CD4-positive, alpha-beta T cell treated with Interleukin-15 for 4 hours (primary cell): ENCODE data around the gene SLA2.

ENCODE experiments used
- DNase-seq: peaks from one replicate; pipeline ENCODE4 v3.0.0-alpha.2; 2020; ENCODE audit warnings: low spot score

SLA2 gene

DNA sequence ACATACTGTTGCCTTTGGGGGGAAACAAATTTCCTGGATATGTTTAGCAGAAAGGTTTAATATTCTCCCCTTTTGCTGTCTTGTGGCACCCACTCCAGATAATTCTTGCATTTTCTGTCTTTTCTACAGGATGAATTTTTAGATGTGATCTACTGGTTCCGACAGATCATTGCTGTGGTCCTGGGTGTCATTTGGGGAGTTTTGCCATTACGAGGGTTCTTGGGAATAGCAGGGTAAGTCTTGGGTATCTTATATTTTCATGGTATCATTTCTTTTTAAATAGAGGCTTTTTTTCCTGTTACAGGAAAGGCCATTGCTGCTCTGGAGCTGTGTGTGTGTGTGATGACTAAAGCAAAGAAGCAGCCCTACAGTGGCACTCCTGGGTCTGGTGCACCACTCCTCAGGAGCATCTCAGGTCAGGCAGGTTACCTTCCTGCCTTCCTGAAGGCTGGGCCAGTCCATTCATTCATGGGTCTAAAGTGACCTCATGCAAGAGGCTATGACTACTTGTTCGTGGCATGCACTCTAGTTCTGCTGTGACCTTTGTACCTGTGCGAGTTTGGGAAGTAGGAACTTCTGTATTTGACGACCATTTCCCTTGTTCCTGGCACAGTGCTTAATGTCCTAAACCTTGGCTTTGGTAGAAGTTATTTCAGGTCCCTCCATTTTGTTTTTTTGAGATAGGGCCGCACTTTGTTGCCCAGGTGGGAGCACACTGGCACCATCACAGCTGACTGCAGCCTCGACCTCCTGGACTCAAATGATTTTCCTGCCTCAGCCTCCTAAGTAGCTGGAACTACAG lies 38.2 kb downstream of the SLA2 start:
- no peak for DNase-seq

DNA sequence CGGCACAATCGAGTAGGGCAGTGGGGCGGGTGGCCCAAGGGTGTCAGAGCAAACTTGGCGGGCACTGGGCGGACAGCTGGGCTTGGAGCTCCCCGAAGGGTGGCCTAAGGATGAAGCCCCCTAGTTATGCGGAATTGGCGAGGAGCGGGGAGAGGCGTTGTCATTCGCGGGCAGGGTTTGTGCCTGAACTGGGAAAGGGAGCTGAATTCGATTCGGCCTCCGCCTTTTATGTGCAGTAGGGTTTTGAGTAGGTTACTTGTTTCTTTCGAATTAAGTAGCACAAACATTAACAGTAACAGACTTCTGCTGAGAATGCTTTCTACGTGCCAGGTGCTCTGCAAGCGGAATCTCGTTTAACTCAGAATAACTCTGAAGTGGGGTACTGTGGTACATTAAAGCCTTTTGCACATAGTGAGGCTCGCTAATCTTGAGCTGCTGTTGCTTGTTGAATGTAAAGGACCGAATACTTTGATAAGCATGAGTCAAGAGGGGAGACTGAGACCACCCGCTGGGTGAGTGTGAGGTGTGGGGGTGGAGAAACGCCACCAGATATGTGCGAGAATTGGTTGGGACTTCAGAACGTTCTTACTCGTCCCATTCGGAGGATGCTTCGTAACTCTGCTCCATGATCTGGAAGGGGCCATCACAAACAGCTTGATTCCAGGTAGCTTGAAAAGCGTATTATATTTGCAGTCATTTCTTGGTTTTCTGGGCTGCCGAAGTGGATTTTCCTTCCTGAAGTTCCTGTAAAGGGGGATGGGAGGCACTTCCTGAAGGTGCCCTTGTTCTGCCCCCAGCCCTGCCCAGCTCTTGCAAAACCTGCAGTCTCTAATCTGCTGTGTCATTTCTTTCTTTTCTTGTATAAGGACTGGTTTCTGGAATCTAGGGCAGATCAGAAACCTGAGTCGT lies 39.6 kb downstream of the SLA2 start:
- peak; percentile 17 for DNase-seq

DNA sequence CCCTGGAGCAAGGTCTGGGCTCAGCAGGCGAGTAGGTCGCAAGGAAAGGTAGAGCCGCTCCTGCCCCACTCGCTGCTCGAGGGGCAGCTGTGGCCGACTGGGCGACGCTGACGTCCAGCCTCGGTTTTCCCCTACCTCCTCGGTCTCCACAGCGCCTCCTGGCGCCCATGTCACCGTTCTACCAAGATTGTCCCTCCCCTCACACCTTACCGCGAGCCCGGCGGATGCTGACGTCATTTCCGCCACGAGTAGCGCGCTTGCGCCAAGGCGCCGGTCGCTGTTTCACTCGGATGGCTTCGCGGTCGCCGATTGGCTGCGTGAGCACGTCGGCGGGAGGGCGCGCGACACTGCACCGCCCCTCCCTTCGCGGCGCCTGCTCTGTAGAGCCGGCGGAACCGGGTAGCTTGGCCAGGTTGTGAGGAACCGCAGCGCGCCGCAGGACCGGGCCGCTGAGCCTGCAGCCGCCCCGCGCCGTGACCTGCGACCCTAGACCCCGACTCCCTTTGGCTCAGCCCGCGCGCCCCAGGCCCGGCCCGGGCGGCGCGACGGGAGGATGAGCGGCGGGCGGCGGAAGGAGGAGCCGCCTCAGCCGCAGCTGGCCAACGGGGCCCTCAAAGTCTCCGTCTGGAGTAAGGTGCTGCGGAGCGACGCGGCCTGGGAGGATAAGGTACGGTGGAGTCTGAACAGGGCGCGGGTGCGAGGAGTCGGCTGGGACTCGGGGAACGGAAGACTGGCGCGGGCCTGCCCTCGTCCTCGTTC lies 40.4 kb downstream of the SLA2 start, which contains the start of gene RAB5IF:
RAB5IF (plus strand) TSS at position 381 of the 759 bp plus-strand sequence; CDS start at position 554, 173 bp downstream.
- peak; percentile 99 for DNase-seq

DNA sequence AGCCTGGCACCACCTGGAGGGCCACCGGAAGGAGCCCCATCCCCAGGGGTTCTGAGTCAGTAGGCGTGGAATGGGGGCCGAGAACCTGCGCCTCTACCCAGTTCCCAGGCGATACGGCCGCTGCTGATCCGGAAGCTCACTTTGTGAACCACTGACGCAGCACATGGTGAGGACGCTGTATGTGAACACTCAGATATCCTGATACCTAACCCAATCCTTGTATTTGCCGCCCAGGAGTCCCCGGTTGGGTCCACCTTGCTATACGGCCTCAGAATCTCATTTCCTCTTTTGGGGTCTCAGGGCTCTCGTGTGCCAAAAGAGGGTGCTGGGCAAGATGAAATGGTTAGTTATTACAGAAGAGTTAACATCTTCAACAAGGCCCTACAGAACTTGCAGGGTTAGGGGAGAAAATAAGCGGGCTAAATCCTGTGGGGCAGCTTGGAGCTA lies 41.0 kb downstream of the SLA2 start:
- DNase-seq: peak; percentile 51

DNA sequence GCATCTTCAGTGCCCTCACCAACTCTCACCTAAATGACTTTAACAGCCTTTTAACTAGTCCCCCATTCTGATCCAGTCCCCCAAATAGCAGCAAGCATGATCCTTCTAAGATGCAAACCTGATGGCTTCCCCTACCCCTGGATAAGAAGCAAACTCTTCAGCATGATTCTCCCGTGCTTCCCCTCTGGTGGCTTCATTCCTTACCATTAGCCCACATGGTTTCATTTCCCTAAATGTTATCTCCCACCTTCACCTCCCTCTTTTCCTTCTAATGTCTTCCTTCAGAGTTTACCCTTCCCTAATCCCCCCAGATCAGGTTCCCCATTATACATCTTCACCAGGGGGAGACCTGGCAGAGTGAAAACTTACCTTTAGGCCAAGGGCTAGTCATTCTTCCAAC lies 44.5 kb downstream of the SLA2 start:
- no peak for DNase-seq

DNA sequence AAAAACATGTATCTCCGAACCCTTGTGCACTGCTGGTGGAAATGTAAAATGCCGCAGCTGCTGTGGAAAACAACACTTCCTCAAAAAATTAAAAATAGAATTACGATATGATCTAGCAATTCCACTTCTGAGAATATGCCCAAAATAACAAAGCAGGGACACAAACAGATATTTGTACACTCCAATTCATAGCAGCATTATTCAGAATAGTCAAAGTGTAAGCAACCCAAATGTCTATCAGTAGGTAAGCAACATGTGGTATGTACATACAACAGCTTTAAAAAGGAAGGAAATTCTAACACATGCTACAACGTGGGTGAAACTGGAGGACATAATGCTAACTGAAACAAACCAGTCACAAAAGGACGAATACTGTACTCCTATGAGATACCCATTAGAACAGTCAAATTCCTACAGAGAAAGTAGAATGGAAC lies 46.1 kb downstream of the SLA2 start:
- no peak for DNase-seq

DNA sequence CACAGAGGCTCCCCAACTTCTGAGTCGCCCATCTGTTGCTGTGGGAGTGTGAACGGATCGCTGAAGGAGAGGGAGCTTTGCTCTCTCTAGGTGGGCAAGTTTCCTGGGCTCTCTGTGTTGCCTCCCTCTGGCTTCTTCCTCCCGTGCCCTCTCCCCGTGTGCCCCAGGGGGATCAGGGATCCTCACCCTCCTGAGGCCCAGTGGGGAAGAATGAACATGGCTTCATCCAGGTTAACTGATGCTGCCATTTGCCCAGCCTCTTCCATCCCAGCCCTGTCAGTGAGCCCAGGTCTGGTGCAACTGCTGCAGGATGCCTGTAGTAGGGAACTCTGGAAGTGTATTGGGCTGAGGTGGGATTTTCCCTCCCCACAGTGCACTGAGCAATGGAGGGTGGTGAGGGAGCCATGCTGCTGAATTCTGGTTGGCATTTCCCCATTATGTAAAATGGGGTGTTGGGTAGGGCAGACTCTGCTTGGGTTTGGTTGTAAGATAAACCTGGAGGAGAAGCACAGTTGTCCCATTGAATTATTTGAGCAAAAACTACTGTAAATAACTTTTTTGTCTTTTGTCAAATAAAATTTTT lies 52.6 kb downstream of the SLA2 start:
- no peak for DNase-seq

DNA sequence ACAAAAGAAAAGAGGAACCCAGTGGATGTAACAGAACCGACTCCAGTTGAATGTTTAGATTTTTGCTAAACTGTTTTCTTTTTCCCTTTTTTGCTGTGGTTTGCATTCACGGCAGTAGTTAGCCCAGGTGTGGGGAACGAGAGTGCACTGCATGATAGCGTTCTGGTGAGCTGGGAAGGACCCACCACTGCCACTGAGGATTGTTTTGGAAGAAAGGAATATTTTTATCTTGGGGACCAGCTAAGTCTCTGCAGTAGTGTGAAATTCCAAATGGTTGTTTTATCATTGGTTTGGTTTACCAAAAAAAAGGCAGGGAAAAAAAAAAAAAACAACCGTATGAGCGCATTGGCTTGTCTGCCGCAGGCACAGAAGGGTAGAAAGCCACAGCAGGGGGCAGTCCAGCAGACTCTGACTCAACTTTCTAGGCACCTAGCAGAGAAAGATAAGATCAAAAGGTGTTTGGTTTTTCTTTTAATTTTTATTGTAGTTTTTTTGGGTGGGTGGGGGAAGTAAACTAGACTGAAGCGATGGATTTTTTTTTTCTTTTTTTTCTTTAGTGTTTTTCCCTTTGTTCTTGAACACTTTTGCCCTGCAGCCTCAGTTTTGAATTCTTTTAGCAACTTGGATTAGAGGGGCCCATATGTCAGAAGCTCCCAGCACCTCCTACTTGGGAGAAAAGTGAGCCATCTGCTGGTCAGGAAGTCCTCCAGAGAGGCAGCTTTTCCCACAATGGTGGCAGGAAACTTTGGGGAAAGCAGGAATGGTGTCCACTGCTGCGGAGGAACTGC lies 53.9 kb downstream of the SLA2 start:
- peak; percentile 85 for DNase-seq

DNA sequence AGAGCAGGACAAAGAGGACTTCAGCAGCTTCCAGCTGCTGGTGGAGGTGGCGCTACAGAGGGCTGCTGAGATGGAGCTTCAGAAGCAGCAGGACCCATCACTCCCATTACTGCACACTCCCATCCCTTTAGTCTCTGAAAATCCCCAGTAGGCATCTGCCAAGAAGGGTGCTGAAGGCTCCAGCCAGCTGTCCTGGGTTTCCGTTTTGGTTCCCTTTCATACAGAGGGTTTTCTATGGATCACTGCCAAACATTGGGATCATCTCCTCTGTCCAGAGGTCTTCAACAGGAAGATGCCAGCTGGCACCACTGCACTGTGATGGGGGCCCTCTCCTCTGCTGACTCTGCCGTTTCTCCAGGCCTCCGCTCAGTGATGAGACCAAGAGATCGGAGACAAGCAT lies 54.7 kb downstream of the SLA2 start:
- no peak for DNase-seq

DNA sequence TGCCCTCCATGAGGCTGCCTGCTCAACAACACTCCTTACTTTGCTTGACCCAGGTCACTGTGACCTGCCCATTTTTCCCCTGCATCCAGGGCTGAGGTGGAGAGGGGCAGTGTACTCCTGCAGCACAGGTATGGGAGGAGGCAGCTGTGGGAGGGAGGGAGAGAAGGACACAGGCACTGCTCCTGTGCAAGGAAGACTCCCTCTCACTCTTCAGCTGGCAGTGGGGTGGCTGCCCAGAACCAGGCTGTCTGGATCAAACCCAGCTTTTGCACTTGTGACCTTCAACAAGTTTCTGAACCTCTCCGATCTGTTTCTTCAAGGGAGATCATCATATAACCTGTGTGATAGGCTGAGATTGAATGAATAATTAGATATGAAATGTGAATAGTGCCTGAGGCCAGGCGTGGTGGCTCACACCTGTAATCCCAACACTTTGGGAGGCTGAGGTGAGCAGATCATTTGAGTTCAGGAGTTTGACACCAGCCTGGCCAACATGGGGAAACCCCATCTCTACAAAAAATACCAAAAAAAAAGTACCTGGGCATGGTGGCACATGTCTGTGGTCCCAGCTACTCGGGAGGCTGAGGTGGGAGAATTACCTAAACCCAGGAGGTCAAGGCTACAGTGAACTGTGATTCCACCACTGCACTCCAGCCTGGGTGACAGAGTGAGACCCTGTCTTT lies 58.5 kb downstream of the SLA2 start:
- DNase-seq: no peak

DNA sequence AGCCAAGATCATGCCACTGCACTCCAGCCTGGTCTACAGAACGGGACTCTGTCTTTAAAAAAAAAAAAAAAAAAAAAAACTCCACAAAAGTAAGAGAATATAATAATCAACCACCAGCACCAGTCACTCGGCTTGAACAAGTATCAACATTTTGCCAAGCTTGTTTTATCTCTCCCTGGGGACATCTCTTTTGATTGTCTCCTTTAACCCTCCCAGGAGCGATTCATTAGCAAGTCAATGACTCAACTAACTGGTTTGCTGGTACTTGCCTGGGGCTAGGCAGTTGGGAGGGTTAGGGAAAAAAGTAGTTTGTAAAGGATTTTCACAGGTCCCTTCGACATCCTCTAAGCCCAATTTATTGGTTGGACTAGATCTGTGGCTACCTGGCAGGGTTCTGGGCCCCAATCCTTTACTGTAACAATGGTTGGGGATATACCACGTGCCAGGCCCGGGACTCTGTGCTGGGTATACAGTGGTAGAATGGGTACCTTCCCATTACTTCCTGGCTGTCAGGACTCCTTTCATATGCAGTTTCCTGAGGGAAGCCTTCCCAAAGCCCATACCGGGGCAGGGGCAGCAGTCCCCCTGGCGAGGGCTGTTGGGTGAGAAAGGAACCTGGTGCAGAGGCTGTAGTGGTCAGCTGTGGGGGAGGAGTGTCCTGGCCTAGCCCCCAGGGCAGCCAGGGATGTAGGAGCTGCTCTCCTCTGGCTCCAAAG lies 60.4 kb downstream of the SLA2 start:
- no peak for DNase-seq

DNA sequence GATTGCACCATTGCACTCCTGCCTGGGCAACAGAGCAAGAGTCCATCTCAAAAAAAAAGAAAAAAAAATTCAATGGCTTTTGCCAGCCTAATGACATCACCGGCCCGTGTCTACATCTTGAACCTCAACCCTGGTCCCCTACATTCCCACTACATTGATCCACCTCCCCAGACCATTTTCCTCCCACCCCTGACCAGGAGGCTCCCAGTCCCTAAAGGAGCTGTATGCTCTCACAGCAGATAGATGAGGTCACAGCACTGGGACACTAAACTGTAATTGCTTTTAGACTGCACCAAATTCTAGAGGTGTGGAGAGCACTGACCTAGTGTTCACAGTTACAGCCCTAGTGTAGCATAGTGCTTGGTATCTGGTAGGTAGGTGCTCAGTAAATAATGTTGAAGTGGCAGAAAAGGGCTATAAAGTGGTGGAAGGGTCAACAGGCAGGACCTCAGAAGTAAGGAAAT lies 61.9 kb downstream of the SLA2 start:
- no peak for DNase-seq

DNA sequence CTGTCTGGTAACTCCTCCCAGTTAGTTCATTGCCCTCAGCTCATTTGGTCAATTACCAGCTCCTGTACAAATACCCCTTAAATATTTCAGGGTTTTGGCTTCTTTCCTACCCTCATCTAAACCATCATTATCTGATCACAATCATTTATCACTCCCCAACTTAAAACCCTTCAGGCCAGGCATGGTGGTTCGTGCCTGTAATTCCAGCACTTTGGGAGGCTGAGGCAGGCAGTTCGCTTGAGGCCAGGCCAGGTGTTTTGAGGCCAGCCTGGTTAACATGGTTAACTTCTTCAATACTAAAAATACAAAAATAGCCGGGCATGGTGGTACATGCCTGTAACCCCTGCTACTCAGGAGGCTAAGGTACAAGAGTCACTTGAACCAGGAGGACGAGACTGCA lies 63.2 kb downstream of the SLA2 start:
- DNase-seq: no peak

DNA sequence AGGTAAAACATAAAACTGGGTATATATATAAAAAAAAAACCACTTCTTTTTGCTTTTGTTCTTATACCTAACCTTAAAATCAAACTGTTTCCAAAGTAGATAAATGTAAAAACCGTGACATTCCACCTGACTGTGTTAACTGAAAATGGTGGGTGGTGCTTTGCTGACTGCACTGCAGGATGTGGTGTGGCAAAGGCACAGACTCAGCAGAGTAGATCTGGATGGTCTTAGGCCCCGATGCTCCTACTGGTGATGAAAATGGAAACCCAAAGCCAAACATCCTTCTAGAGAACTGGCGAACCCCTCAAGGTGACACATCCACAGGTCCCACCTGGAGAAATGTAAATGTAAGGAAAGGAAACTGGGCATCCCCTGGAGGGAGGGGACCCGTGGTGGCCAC lies 63.7 kb downstream of the SLA2 start:
- DNase-seq: no peak

DNA sequence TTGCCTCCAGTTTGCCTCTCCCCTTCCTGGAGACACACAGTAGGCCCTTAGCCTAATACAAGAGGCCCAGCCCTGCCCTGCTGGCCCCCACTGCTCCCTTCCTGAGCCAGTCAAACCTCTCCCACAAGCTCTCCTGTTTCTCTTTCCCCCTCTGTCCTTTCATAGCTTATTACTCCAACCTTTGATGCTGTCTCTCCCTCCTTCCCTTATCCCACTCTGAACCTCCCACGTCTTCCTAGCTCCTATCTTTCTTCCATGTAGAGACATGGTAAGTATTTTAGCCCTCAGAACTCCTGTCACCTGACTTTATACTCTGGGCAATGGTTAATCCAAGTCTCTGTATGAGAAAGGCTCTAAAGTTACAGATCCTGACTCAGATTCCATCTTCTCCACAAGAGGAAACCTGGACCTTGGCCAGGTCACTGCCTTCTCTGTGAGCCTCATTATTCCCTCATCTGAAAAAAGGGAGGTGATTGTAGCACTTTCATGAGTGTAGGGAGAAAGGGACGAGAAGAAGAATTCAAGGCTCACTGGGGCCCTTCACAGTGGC lies 65.9 kb downstream of the SLA2 start:
- no peak for DNase-seq

DNA sequence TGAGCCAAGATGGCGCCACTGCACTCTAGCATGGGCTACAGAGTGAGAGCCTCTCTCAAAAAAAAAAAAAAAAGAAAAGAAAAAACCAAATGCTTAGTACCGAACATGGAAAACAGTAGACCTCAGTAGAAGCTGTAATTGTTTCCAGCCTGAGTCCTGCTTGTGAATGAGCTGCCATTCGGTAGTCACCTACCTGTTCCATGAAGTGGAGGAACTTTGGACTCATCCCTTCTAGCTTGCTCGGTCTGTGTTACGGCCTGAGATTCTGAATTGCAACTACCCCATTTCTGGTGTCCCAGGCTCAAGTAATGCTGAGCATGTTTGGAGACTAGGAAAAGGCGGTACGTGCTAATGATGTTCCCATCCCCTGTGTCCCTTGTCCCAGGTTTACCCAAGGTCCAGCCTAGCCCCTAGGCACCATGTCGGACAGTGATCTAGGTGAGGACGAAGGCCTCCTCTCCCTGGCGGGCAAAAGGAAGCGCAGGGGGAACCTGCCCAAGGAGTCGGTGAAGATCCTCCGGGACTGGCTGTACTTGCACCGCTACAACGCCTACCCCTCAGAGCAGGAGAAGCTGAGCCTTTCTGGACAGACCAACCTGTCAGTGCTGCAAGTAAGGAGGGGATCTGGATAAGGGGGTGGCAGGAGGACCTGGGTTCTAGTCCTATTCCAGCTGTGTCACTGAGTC lies 67.5 kb downstream of the SLA2 start:
- DNase-seq: no peak

DNA sequence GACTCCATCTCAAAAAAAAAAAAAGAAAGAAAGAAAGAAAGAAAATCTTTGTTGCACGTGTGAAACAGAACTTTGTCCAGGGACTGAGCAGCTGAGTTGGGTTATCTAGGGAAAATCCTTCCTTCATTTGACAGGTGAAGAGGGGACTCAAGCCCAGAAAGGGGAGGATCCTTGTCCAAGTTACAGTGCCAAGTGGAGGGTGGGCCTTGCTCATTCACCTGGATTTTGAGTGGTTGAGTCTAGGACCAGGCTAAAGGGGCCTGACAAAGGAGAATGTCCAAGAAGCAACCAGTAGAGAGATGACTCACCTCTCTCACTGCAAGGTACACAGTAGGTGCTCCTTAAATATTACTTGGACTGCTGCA lies 69.9 kb downstream of the SLA2 start:
- no peak for DNase-seq

DNA sequence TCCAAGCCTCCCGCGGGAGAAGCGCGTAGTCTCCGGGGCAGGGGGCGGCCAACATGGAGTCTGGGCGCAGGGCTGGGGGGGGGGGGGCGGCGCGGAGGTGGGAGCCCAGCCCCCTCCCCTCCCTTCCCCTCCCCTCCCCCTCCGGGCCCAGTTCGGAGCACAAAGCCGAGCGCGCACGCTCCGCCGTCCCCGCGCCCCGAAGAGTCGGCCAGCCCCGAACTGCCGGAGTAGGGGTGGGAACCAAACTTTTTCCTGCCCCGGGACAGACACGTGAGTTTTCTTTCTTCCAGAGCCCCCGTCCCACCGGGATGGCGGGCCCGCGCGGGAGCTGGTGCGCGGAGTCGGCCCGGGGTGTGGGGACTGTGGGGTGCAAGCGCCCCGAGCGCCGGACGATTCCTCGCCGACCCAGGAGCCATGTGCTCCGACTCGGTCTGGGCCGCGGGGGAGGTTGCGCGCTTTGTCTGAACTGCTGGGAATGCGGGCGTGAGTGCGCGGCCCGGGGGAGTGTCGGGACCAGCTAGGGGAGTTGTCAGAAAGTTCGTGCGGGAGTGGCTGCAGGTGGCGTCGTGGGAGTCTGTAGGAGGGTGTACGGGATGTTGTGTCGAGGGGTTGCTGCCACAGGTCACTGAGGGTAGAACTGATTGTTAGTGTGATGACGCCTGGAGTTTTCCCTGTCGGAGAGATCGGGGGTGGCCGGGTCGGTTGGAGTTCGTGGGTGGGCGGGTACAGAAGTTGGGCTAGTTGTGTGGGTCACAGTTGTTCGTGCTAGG lies 71.4 kb downstream of the SLA2 start:
- DNase-seq: peak; percentile 25
